A549 treated with ZK216348 at 1 μM for 4 hours (cell line): ENCODE data around the gene PACSIN2. TPM values are rescaled to one million over a fixed set of nuclear protein-coding genes. Genes with fewer than 3 reads are reported as not detected.

Source experiments
- total RNA-seq: library from RNA; stranded (reverse); fragments of 200-300 nt; extraction: Qiagen RNA extraction; gene quantifications from 5 replicates; pipeline ENCODE4 v1.2.3, GENCODE V29; 2022; ENCODE audit warnings: low read depth

The PACSIN2 gene
- 103 to 138 TPM (median 131 TPM) in 5 replicates for total RNA-seq

DNA sequence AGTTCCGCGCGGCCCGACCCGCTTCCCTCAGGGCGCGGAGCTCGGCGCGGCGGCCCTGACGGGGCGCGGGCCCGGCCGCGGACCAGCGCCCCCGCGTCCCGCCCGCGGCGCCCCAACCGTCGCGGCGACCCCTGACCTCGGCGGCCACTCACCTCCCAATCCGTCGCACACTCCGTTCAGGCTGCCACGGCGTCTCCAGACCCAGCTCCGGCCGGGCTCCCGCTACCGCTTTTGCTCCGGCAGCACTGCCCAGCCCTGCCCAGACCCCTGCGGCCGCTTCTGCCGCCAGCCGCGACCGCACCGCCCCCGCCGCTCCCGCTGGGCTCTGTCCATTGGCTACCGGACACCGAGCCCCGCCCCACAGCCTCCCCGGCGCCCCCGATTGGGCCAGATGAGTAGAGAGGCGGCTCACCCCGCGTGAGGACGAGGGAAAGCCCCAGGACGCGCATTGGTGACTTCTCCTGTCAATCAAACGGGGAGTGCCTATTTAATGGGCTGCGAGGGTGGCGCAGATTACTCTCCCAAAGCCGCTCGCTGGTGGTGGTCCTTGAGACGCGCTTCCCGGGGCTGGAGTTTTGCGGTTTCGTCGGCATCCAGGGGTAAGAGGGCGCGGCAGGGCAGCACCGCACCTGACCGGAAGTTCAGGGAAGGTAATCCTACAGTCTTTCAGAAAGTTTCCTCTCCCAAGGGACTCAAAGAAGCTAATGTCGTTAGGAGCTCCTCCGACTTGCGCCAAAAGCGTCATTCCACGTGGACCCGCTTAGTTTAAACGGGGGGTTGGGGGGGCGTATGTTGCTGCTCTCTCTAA is at the start of gene PACSIN2:
Gene PACSIN2, minus strand, starts transcription at position 281 of the 808 bp plus-strand sequence. CDS start 103,069 bp downstream, outside the sequence.

DNA sequence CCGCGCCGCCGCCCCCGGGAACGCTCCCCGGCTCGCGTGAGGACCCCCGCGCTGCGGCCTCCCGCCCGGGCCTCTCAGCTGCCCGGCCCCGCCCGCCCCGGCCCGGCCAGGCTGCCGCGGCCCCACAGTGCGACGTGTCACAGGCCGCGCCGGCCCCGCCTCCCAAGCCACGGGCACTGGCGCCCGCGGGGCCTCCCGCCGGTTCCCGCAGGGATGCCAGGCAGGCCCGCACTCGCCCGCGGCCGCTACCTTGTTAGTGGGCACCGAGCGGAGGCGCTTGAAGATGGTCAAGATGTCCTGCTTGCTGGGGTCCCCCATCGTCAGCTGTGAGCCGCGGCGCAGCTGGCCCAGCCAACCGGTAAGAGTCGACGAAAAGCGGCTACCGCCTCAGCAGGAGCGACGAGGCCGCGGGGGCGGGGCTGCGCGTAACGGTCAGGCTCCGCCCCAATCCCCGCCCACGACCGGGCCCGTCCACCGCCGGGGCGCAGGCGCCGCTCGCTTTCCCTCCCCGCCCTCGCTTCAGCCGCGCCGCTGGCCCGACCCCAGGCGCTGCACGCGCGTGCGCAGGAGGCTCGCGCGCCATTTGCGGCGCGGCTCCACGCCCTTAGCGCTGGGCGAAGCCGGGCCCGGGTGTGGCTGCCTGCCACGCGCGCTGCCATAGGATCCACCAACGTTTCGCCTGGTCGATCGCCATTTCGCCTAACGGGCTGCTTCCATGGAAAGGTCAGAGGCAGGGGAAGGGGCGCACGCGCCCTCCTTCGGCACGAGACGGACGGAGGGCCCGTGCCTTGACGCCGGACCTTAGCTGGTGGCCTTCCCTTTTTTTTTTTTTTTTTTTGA is 157.9 kb downstream of the PACSIN2 start, which contains the start of gene ARFGAP3:
Gene ARFGAP3, minus strand, starts transcription at position 409 of the 840 bp plus-strand sequence. Its CDS starts 91 bp downstream, at position 318.

Other genes starting within 250 kb of the PACSIN2 start
- gene ARFGAP3, start 157.9 kb downstream of the PACSIN2 start, total RNA-seq, result 16.7 to 27.0 TPM (median 23.4 TPM) in 5 replicates
- gene TTLL1, start 74.2 kb upstream of the PACSIN2 start, total RNA-seq, result 2.0 to 2.9 TPM (median 2.4 TPM) in 5 replicates
- 0.81 to 2.1 TPM (median 1.2 TPM) in 5 replicates for gene BIK, start 95.6 kb upstream of the PACSIN2 start, total RNA-seq
- gene MCAT, start 128.2 kb upstream of the PACSIN2 start, total RNA-seq, result 14.2 to 26.4 TPM (median 26.1 TPM) in 5 replicates
- 102 to 238 TPM (median 194 TPM) in 5 replicates for gene TSPO, start 136.4 kb upstream of the PACSIN2 start, total RNA-seq
- 14.5 to 24.2 TPM (median 23.5 TPM) in 5 replicates for gene TTLL12, start 172.0 kb upstream of the PACSIN2 start, total RNA-seq